ENCODE data around the gene FKBP2.

FKBP2 gene

DNA sequence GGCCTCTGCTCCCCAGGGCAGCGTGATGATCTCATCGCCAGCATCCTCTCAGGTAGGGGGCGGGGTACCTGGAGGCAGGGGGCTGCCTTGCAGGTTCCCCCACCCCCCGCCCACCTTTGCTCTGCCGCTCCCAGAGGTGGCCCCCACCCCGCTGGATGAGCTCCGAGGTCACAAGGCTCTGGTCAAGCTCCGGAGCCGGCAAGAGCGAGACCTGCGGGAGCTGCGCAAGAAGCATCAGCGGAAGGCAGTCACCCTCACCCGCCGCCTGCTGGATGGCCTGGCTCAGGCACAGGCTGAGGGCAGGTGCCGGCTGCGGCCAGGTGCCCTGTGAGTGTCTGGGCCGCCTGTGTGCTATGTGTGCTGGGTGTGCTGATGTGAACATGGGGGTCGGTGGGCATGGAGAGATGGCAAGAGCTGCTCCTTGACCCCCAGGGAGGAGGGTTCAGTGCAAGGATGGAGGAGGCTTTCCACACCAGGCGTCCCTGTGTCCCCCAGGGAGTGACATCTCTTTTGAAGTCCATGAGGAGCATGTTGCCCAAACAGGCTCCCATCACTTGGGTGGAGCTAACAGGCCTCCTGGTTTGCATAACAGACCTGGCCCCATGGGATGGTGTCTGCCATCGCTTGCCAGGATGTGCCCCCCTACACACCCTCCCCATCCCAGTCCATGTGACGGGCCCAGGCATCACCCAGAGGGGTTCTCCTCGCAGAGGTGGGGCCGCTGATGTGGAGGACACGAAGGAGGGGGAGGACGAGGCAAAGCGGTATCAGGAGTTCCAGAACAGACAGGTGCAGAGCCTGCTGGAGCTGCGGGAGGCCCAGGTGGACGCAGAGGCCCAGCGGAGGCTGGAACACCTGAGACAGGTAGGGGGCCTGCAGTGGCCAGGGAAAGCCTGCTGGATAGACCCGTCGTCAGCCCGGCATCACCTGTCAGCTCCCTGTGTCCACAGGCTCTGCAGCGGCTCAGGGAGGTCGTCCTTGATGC, 24.6 kb downstream of the FKBP2 start:
- no peak for DNase-seq

DNA sequence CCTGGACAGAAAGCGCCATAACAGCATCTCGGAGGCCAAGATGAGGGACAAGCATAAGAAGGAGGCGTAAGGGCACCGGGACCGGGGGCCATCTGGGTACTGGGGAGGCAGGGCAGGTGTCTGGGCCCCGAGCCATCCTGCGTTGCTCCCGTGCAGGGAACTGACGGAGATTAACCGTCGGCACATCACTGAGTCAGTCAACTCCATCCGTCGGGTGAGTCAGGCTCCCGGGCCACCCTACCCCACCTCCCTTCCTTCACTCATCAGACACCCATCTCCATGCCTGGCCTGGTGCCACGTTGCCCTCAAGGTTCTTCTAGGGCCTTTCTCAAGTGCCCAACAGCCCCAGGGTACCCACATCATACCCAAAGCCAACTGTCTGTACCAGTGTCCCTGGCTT, 25.4 kb downstream of the FKBP2 start:
- DNase-seq = no peak

DNA sequence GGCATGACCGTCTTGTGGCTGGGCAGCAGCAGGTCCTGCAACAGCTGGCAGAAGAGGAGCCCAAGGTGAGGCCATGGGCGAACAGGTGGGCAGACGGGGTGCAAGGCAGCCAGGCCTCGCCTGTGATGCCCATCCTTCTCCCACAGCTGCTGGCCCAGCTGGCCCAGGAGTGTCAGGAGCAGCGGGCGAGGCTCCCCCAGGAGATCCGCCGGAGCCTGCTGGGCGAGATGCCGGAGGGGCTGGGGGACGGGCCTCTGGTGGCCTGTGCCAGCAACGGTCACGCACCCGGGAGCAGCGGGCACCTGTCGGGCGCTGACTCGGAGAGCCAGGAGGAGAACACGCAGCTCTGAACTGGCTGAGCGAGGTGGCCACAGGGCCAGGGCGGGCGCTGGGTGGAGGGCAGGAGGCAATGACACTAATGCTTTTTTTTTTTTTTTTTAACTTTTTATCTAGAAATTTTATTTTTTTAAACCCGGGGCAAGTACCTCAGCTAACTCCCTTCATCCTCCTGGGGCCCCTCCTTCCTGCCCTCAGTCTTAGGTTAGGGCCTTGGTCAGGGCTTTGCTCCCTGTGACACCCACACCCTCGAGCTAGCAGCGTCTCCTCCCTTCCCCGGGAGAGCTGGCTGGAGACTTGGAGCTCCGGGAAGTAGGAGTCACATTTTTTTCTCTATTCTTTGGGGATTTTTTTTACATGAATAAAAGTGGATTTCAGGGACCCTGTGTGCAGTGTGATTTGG, 26.5 kb downstream of the FKBP2 start:
- DNase-seq = no peak

DNA sequence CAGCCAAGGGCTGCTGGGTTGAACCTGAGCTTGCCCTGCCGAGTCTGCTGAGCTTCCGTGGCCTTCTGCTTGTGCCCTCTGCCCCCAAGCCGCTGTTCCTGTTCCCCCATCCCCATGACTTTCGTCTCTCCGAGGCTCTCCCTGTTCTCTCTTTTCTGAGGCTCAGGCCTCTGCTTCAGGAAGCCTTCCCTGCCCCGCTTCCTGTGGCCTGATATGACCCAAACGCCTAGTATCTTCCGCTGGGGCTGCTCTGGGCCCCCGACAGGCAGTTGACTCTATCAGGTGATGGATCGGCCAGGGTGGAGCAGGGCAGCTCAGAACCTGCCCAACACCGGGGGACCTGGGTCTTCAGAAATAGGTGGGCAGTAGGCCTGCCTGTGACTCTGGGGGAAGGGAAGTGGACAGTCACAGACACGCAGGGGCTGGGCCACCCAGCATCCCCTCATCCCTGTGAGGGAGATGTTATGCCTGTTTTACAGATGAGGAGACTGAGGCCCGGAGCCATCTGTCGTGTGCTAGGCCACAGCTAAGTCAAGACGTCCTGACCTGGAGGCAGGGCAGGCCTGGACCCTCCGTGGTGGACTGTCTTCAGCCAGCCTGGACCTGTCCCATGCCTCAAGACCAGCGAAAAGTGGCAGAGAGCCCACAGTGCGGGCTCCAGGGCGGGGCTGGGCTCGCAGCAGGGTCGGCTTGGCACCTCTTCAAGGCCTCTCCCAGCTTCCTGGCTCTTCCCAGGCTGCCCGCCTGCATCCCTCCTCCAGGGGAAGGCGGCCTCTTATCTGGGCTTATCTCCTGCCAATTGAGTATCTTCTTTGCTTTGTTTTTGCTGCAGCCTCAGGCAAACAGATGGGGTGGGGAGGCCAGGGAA, 27.4 kb downstream of the FKBP2 start:
- DNase-seq = no peak

DNA sequence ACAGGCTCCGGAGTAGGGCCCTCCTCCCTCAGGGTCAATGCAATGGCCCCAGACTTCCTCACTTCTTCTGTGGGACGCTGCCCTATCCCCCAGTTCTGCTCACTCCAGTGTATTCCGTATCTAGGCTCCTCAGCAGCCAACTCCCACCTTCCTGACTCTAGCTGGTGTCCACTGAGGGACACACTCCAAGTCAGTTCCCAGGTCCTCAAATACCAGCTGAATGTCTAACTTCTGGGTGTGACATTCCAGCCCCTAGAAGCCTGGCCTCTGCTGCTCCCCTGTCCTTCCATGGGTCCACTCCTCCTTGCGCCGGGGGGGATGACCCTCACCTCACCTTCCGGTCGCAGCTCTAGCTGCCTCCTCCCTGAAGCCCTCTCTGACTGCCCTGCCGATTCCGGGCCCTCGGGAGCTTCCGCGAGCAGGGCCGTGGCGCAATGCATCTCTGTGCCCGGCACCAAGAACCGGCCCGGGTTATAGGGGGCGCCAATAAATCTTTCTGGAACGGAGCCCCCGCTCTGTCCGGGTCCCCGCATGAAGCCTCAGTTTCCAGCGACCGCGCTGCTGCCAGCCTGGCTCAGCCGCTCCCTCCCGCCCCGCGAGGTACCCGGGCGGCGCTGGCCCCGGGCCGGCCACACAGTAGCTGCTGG, 28.1 kb downstream of the FKBP2 start:
- no peak for DNase-seq

DNA sequence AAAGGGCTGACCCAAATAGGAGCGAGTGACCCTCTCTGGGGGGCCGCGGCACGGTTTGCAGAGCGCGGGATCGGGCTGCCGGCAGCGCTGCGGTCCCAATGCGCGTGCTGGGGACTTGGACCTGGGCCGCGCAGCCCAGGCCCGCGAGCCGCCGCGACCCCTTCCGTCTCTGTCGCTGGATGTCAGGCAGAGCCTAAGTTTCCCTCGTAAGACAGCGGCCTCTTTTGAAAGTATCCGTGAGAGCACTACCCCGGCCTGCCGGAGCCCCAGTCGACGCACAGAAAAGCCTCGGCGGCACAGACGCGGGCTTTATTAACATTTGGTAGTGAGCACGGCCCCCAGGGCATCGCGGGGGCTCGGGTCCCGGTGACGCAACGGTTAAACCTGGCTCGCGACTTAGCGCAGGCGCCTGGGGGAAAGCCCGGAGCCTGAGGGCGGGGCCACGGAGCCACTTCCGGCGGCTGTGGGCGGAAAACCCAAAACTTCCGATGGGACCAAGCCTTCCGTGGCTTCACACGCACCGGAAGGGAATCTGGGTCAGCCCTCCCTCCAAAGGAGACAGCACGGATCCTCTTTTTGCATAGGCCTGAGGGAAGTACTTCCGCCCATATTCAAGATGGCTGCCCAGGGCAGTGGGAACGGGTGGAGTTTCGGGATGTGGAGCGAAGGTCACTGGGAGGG, 28.8 kb downstream of the FKBP2 start:
- DNase-seq = peak; percentile 99

DNA sequence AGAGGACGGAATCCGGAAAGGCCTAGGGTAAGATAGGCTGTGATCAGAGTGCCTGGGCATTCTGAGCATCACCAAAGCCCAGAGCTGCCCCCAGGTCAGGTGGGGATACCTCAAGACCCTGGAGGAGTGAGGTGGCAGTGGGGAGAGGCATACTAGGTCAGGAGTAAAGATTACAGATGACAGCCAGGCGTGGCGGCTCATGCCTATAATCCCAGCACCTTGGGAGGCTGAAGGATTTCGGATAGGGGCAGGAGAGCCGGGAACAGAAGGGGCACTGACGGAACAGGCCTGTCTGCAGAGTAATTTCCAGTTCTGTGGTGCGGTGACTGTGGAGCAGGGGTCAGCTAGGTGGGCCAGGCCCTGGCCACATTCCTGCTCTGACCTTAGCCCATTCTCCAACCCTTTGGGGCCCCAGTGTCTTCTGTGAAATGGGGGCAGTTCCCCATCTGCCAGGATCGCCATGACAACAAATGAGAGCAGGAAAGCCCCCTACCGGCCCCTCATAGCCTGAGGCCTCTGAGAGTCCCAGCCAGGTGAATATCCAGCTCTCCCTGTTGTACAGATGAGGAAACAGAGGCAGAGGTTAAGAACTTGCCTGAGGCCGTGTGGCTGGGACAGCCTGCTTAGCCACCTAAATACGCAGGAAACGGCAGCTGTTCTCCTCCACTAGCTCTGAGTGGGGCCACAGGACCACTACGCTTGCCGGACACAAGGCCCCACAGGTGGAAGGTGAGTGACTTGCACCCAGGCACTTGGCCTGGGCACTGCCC, 34.3 kb downstream of the FKBP2 start:
- no peak for DNase-seq

DNA sequence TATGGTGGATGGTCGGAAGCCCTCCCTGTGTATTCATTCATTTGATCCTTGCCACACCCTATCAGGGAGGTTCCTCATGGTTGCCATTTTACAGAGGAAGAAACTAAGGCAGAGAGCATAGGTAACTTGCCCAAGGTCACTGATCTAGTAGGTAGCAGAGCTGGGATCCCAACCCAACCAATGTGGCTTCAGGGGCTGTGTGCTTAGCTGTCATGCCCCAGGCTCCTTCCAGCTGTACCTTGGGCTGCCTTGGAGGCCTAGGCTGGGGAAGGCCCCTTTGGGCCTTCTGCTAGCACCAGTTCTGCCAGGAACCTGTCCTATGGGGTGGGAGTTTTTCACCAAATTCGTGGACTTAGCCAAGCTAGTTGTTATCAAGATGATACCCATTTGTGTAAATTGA, 34.9 kb downstream of the FKBP2 start:
- no peak for DNase-seq

DNA sequence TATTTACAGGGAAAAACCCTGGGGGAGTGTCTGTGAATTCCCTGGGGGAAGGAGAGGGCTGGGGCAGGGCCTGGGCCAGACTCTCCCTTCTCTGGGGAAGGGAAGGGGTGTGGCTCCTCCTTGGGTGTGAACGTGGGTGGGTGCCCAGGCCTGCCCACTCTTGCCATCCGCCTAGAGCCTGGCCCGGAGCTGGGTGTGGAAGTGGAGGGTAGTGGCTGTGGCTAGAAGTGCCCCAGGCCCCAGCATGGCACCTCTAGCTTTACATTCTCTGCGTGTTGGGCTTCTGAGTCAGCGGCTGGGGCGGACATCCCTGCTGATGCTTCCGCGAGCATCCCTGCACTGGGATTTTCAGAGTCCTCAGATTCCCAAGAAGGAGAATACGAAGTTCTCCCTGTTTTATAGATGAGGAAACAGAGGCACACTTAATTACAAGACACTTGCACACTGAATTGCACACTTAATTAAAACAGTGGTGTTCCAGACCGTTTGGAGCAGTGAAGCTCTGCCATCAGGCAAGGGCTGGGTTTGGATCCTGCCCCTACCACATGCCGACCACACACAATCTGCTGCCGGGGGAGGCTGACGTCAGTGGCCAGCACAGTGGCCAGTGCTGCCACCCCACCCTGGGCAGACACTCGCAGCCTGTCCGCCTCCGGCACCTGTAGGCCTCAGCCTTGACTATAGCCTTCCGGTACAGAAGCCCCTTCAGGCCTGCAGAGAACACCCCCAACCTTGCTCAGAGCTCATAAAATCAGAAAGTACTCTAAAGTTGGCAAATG, 35.9 kb downstream of the FKBP2 start:
- DNase-seq = no peak

DNA sequence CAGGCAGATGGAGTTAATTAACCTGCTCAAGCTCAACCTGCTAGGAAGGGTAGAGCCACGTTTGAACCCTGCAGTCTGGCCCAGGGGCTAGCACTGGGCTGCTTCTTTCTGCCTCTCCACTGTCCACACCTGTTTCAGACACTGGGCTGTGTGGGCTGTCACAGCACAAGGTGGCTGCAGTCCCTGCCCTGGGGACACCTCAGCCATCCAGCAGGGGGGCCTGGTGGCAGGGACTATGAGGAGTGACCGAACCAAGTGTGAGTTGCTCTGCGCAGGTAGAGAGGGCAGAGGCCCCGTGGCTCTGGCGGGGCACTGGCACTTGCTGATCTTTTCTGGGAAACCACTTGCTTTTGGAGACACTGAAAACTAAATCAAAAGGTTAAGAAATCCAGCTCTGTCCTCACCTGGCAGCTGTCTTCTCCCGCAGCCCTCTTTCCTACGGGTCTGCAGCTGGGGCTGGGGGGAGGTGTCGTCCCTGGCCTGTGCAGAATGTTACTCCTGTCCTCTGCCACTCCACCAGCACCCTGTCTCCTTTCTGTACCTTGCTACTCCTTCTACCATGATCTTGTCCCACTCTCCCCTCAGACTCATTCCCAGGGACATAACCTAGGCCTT, 37.8 kb downstream of the FKBP2 start:
- no peak for DNase-seq

DNA sequence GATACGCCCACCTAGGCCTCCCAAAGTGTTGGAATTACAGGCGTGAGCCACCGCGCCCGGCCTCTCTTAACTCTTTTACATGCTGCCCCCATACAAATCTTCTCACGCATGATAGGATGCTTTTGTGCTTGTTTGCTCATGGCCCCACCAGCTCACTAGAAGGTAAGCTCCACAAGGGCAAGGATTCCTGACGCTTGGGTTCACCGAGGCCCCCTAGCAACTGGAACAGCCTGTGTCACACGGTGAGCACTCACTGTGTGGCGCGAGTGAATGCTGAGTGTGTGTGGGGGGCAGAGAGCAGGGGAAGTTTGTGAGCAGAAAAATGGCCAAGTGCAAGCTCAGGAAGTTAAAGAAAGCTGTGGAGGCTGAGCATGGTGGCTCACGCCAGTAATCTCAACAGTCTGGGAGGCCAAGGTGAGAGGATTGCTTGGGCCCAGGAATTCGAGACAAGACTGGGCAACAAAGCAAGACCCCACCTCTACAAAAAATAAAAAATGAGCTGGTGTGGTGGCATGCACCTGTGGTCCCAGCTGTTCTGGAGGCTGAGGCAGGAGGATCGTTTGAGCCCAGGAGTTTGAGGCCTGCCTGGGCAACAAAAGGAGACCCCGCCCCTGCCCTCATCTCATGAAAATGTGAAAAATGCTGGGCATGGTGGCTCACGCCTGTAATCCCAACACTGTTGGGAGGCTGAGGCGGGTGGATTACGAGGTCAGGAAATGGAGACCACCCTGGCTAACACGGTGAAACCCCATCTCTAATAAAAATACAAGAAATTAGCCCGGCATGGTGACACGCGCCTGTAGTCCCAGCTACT, 41.3 kb downstream of the FKBP2 start:
- no peak for DNase-seq

DNA sequence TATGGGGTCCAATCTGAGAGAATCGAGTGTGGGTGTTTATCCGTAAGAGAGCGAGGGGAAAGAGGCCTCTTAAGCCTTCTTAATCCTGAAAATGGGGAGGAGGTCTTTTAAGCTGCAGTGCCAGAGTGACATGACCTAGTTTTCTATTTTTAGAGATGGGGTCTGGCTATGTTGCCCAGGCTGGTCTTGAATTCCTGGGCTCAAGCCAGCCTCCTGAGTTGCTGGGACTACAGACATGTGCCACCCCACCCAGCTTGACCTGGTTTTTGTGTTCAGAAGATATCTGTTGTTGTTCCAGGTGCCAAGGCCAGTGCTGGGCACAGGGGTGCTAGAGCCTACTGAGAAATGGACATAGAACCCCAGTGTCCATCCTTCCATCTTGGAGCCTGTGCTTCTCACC, 42.2 kb downstream of the FKBP2 start:
- DNase-seq = no peak

DNA sequence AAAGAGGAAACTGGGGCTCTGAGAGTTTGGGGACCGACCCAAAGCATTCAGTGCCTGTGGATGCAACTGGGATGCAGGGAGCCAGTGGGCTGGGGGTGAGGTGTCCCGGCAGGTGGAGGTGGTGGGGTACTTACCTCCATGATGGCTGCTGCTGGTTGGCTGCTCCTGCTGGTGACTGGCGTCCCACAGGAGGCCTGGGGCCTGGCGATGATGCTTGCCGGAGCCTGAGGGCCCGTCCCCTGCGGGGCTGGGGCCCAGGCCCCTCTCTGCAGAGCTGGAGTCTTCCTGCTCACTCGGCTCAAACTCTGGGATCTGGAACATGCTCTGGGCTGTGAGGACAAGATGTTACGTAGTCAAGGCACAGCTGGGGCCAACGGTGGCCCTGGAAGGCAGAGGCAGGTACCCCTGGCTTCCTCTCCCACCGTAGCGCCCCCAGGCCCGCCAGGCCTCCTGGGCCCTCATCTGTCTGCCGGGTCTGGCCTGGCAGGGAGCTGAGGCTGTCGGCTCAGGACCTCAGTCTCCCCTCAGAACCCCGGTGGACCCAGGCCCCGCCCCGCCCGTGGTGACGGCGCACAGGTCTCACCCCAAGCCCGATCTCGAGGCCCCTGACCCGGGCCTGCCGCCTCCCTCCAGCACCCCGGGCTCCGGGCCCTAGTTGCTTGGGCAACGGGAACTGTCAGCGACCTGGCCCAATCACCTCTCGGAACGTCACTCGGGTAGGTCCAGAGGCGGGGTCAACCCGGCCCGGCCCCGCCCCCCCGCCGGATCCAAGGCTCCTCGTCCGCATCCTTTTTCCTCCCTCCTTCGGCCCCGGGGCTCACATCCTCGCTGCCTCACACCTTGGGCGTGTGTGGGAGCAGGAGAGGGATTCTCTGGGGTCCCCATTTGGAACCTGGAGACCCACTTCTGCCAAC, 43.4 kb downstream of the FKBP2 start, which contains the start of gene BAD:
Gene BAD, minus strand, starts transcription at position 618 of the 914 bp plus-strand sequence. Its CDS starts 297 bp downstream, at position 321.
- peak; percentile 84 for DNase-seq

DNA sequence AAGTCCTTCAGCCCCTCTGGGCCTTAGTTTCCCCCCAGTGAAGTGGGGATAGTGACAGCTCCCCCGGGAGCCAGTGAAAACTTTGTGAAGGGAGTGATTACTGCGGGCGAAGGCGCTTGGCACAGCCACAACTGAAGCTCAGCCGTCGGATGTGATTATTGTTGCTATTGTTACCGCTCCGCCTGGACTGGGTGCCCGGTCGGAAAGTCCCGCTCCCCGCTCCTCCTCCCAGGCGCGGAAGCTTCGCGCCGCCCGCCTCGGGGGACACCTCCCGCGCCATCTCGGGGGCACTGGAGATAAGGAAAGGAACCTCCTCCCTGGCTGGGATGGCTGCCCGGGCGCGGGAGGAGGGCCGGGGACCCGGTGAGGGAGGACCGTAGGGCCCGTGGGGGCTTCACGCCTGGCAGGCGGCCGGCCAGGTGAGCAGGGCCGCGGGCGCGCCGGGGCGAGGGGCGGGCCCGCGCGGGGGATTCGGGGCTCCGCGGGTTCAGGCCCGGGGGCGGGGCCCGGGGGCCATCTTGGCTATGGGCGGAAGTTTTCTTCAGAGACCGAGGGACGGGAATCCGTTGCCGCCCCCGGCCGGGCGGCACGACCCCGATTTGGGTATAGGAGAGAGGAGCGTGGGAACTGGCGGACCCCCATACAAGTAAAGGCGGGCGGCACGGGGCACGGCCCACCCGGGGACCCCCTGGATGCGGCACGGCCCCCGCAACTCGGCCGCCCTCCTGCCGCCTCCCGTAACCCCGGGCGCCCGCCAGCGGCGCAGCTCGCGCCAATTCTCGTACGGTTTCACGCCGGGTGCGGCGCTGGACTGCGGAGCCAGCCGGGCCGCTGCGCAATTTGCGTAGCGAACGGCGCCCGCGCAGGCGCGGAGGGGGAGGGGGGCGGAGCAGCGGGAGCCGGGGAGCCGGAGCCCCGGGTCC, 44.3 kb downstream of the FKBP2 start, which contains the start of gene GPR137:
Gene GPR137, plus strand, starts transcription at position 887 of the 923 bp plus-strand sequence. CDS start 677 bp downstream, outside the sequence.
- peak; percentile 67 for DNase-seq

DNA sequence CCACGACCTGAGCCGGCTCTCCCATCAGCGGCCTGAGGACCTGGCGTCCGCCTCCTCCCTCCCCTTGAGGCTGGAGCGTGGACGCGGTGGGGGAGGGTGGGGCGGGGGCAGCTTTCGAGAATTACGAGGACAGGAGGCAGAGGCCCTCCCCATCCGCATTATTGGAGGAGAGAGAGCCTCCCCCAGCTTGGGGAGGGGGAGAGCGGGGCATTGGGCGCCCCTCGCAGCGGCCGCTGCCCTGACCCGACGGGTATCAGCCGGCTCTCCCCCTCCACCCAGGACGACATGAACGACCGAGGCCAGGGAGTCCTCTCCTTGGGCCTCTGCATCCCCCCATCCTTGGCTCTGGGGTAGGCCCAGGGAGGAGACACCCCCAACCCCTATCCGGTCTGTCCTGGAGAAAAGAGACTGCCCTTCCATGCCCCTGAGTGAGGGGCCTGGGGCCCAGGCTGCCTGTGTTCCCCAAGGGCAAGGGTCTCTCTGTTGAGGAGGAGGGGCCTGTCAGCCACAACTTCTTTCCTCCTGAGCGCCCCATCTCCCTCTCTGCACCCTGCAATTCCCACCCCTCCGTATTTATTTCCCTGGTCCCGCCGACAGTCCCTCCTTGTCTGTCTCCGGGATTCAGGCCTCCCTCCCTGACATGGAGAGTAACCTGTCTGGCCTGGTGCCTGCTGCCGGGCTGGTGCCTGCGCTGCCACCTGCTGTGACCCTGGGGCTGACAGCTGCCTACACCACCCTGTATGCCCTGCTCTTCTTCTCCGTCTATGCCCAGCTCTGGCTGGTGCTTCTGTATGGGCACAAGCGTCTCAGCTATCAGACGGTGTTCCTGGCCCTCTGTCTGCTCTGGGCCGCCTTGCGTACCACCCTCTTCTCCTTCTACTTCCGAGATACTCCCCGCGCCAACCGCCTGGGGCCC, 45.2 kb downstream of the FKBP2 start:
- DNase-seq = no peak
